Measurements from ENCODE around the gene WDR37.

Gene WDR37

GRCh38 chr10:1149793-1150637 is 93.8 kb downstream of the WDR37 start:
- ChIA-PET POLR2A (no interaction called here), CTCF (no interaction called here)
- no peaks in the 10 kb centered on the region for H3K36me3 ChIP-seq (ENCODE audit: control insufficient read depth in 2 of 2, insufficient read depth in 1 of 2, low read length in 2 of 2)
- TF ChIP-seq ZIC2 (tag by site-specific recombination; IDR thresholded peaks at IDR 0.05) (0 out of 2 replicates have a peak, but pooled peaks have one; percentile 12), ZNF211 (tag by site-specific recombination; IDR thresholded peaks at IDR 0.05; ENCODE audit: low read depth) (no peak), TRIM28 (IDR thresholded peaks at IDR 0.05; ENCODE audit: borderline replicate concordance, low read length) (0 out of 2 replicates have a peak, but pooled peaks have one; percentile 29), ZNF645 (tag by site-specific recombination; IDR thresholded peaks at IDR 0.05) (no peak), ZBTB8A (tag by site-specific recombination; IDR thresholded peaks at IDR 0.05) (no peak), BCL11B (tag by site-specific recombination; IDR thresholded peaks at IDR 0.05; ENCODE audit: low read depth) (no peak)
- no peaks in the 10 kb centered on the region for H3K9me3 ChIP-seq (ENCODE audit: control insufficient read depth, insufficient read depth, low read depth, low read length)
- no peak overlapping the region for H3K4me3 ChIP-seq (ENCODE audit: low read depth, low read length)
- H3K4me1 ChIP-seq (ENCODE audit: control insufficient read depth, insufficient read depth, low read length) = no peaks in the 10 kb centered on the region
- no peak overlapping the region for H3K27ac ChIP-seq (ENCODE audit: extremely low read depth, low read depth, low read length)

GRCh38 chr10:1150638-1150955 is 94.4 kb downstream of the WDR37 start:
- no peaks in the 10 kb centered on the region for H3K36me3 ChIP-seq (ENCODE audit: control insufficient read depth in 2 of 2, insufficient read depth in 1 of 2, low read length in 2 of 2)
- ChIA-PET CTCF (no interaction called here), POLR2A (no interaction called here)
- TF ChIP-seq ZNF529 (tag by site-specific recombination; IDR thresholded peaks at IDR 0.05; ENCODE audit: insufficient replicate concordance) = no peak
- no peak for TF ChIP-seq ZNF114 (tag by site-specific recombination; IDR thresholded peaks at IDR 0.05)
- no peak for TF ChIP-seq ZNF341 (tag by site-specific recombination; IDR thresholded peaks at IDR 0.05; ENCODE audit: low read depth)
- no peak for TF ChIP-seq ZNF292 (tag by site-specific recombination; IDR thresholded peaks at IDR 0.05; ENCODE audit: borderline replicate concordance, low read depth)
- no peak for TF ChIP-seq ZNF510 (tag by site-specific recombination; IDR thresholded peaks at IDR 0.05; ENCODE audit: insufficient replicate concordance)
- no peak for TF ChIP-seq OVOL3 (tag by site-specific recombination; IDR thresholded peaks at IDR 0.05)
- no peak for TF ChIP-seq ZNF747 (tag by site-specific recombination; IDR thresholded peaks at IDR 0.05)
- no peak for TF ChIP-seq RBAK (tag by site-specific recombination; IDR thresholded peaks at IDR 0.05)
- no peak for TF ChIP-seq SALL2 (tag by site-specific recombination; IDR thresholded peaks at IDR 0.05; ENCODE audit: borderline replicate concordance)
- TF ChIP-seq ZXDB (tag by site-specific recombination; IDR thresholded peaks at IDR 0.05) = no peak
- H3K4me1 ChIP-seq (ENCODE audit: control insufficient read depth, insufficient read depth, low read length) = no peaks in the 10 kb centered on the region
- no peak overlapping the region for H3K4me3 ChIP-seq (ENCODE audit: low read depth, low read length)
- H3K9me3 ChIP-seq (ENCODE audit: control insufficient read depth, insufficient read depth, low read depth, low read length) = no peaks in the 10 kb centered on the region
- H3K27ac ChIP-seq (ENCODE audit: extremely low read depth, low read depth, low read length) = no peak overlapping the region

DNA sequence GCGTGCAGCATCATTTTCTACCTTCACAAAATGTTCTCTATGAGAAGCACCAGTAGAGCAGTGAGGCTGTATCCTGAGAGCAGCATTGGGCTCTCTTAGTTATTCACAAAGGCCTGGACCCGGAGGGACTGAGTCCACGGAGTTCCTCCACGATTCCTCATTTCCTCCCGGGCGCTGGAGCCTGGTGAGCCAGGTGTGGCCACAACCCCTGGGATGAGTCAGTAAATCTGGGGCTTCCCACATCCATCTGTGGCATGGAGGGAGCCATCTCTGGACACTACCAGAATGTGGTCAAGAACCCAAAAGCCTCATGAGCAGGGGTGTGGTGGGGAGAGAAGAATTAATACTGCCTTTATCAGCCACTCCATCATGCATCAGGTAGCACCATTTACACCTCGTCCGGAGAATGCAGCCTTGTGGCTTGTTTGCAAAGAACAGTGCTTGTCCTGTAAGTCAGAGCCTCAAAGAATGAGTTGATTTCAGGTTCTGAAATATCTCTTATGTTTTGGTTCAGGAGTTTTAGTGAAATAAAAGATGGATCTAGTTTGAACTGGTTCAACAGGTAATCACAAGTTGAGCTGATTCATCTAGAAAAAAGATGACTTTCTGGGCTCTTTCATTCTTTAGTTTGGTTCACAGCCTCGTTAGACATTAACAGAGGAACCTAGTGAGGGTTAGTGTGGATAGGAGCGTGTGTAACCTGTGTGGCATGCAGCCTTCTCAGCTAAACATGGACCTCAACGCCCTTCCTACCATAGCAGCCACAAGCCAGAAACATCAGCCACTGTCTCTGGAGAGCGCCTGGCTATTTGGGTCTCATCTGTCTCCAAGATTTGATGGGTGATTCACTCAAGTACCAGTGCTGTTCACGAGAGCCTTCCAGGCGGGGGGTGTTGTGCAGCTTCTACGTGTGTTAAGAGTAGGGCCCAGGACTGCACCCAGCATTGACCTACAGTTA is 95.2 kb downstream of the WDR37 start:
- Histone ChIP-seq H3K4me3 (ENCODE audit: low read depth, low read length) (no peak overlapping the region), H3K27ac (ENCODE audit: extremely low read depth, low read depth, low read length) (no peak overlapping the region), H3K36me3 (ENCODE audit: control insufficient read depth in 2 of 2, insufficient read depth in 1 of 2, low read length in 2 of 2) (no peaks in the 10 kb centered on the region), H3K9me3 (ENCODE audit: control insufficient read depth, insufficient read depth, low read depth, low read length) (no peaks in the 10 kb centered on the region), H3K4me1 (ENCODE audit: control insufficient read depth, insufficient read depth, low read length) (no peaks in the 10 kb centered on the region)
- POLR2A ChIA-PET = no interaction called here
- CTCF ChIA-PET = no interaction called here
- TF ChIP-seq SCRT2 (tag by site-specific recombination; IDR thresholded peaks at IDR 0.05) (peak; percentile 31; the same call in 1 of the 2 replicates), ZSCAN30 (tag by site-specific recombination; IDR thresholded peaks at IDR 0.05) (no peak)

Data from HEK293 (cell line).